RPMI7951 (cell line): ENCODE measurements around the gene RAMP1. TPM values are rescaled to one million over a fixed set of nuclear protein-coding genes. Genes with fewer than 3 reads are reported as not detected.

Source experiments
- DNase-seq: peaks from one replicate; pipeline ENCODE4 v3.0.0-alpha.2; 2012; ENCODE audit warnings: low read depth
- total RNA-seq: library from RNA; depleted of rRNA; stranded (reverse); fragments of >200 nt; shearing (Covaris generic); gene quantifications from 2 replicates; pipeline ENCODE4 v1.2.3, GENCODE V29; 2014

Gene RAMP1
- total RNA-seq, 1 experiment from 2014 or later = 6.2 TPM

GRCh38 chr2:237917696-237918374 lies 58.4 kb downstream of the RAMP1 start:
- DNase-seq = no peak

DNA sequence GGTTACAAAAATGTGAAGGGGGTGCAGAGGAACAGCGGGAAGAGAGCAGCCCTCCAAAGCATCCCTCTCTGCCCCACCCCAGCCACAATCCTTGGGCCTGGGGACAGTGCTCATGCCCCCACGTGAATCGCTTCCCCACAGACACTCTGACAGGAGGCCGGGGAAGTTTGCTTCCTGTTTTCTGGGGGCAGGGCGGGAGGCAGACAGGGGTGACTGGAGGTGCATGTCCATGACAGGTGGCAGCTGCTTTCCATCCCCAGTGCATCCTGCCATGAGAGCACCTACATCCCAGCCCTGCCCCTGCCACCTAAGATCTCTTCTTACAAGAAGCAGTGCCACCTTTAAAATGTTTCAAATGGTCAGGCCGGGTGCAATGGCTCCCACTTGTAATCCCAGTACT lies 60.2 kb downstream of the RAMP1 start:
- no peak for DNase-seq

- DNase-seq = peak; percentile 83
These were observed 61.2 kb downstream of the RAMP1 start for GRCh38 chr2:237920673-237921072.

DNA sequence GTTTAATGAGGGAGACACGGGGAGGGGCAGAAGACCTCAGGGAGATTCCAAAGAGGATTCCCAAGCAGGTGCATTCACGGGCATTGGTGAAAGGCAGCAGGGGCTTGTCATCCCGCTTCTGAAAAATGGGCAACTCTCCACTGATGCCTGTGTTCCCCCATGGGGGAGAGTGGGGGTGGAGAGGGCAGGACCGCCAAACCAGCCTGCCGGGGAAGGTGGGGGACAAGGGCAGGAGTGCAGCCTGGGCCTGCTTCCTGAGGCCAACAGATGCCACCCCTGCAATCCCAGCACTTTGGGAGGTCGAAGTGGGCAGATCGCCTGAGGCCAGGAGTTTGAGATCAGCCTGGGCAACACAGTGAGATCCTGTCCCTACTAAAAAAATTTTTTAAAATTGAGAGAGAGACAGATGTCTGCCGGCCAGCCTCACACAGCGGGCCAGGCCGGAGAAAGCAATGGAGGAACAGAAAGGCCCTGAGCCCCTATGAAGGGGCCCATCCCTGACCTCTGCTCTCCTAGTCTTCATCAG lies 62.6 kb downstream of the RAMP1 start:
- DNase-seq = no peak

DNA sequence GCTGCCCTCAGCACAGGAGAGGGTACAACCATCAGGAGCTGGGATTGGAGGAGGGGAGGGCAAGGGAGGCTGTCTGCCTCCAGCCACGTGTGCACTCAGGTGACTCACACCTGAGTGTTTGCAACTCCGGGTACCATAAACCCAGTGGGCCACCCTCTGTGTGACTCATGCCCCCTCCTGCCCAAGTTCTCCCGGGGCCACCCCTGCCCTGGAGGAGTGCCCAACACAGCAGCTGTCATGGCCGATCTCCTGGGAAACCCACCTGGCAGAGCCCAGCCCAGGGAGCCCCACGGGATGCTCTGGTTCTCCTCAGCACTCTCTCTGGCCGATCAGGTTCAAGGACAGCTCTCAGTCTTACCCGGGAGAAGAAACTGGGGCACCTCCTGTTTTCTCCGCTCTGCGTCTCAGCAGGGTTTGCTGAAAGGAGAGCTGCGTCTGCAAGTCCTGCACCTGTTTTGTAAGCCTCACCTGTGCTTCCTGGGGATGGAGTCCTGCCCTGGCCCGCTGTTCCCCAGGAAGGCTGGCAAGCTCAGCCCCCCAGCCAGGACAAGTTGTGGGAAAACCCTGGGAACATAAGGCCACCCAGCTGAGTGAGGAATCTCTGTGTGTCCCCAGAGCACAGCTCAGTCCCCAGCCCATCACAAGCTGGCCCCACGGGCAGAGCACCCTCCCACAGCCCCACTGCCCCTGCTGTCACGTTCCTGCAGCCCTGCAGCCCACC lies 63.4 kb downstream of the RAMP1 start:
- DNase-seq = no peak

DNA sequence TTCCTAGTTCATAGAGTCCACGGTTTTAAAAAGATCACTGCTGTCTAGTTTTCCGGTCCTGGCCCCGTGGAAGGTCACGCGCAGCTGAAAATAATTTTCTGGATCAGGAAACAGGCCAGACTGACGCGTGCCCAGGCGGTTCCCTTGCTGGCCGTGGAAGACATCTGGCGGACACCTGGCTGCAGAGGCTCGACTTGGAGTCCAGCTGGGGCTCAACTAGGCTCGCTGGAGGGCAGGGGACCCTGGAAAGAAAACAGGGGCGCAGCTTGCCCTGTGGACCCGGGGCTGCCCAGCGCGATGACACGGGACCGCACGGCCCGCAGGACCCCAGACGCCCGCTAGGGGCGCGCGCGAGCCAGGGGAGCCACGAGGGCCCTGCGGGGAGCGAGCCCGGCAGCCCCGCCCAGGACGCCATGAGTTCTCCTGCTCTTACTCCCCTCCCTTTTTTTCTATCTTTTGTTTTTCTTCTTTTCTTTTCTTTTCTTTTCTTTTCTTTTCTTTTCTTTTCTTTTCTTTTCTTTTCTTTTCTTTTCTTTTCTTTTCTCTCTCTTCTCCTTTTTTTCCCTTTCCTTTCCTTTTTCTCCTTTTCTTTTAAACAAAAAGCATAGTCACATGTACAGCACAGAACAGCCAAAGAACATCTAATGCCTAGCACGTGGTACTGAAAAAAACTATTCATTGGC lies 64.2 kb downstream of the RAMP1 start:
- DNase-seq = peak; percentile 81

DNA sequence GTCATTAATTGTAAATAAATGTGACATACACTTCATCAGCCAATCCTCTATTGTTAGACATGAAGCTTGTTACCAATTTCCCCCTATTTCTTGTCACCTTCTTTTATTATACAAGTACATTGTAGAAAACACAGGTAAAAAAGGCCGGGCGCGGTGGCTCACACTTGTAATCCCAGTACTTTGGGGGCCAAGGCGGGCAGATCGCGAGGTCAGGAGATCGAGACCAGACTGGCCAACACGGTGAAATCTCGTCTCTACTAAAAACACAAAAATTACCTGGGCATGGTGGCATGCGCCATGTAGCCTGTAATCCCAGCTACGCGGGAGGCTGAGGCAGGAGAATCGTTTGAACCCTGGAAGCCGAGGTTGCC lies 64.7 kb downstream of the RAMP1 start:
- no peak for DNase-seq

DNA sequence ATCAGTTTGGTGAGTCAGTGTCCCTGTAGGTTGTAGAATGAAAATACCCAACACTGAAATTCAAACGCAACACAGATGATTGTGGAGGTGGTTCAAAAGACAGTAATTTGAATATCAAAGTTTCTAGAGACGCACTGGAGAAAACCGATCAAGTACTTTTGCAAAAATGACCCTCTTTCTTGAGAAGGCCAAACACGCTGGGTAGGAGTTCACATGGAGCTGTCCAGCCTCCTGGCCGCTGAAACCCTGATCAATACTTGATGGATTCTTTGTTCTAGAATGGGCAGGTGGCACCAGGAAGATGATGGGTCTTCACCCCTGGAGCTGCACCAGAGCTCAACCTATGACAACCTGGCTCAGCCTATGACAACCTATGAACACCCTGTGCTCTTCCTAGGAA lies 67.7 kb downstream of the RAMP1 start:
- DNase-seq = no peak

DNA sequence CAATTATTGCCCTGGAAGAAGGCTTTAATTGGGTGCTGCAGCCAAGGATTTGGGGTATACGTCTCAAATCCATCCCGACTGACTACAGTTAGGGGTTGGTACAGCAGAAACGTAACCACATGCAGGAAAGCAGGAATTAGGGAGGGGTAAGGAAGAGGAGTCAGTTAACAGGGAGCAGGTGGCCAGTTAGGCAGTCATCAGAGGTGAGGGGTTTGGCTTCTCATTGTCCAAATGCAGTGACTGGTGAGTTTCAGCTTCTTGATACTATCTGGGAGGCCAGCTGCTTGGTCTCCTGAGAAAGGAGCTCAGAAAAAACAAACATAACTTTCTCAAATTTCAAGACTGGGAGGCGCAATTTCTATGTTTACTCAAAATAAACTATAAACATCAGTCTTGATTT lies 68.6 kb downstream of the RAMP1 start:
- DNase-seq = no peak

DNA sequence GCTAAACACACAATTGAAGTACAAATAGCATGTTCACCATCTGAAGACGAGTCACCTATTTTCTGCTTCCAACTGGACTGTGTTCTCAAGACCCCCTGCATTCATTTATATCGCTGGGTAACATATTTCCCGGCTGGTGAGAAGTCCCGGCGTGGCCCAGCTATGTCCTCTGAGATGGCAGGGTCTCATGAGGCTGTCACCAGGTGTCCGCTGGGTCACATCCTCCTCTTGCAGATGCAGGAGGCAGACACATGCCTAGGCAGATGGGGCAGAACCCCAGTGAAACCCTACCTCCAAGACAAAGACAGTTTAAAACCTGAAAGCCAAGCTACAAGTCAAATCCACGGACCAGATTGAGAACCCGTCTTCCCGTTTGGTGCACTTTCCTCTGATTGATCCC lies 70.6 kb downstream of the RAMP1 start:
- DNase-seq = no peak

DNA sequence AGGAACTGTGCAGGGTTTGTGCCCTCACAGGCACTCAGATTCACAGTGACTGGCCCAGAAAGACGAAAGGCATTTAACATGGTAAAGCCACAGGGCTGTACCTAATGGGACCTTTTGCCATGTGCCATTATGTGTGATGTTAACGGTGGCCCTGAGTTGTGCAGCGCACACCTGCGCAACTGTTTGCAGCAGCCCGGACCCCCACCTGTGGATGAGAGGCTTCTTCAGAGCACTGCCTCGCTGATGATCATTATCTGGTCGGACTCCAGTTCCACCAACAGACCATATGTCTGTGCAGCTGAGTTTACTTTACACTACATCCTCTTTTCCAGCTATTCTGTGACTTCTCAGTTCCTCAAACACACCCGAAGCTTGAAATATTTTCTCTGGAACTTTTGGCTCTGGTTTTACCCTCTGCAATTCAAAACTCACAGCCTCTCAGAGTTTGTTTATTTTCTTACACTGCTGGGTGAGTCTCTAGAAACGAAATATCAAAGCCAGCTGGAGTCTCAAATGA lies 71.8 kb downstream of the RAMP1 start:
- DNase-seq = no peak

DNA sequence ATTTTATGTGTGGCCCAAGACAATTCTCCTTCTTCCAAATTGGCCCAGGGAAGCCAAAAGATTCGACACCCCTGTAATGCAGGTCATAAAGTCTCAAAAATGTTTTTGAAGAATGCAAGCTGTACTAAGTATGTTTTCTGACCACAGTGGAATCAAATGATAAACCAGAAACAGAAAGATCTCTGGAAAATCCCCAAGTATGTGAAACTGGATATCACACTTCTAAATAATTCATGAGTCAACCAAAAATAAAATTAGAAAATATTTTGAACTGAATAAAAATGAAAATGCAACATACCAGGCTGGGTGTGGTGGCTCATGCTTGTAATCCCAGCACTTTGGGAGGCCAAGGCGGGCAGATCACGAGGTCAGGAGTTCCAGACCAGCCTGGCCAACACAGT lies 73.3 kb downstream of the RAMP1 start:
- peak; percentile 33 for DNase-seq

- DNase-seq = no peak
These were observed 74.8 kb downstream of the RAMP1 start for GRCh38 chr2:237934186-237934585.

GRCh38 chr2:237935740-237936452 lies 76.5 kb downstream of the RAMP1 start:
- DNase-seq = no peak

GRCh38 chr2:237939251-237939650 lies 79.8 kb downstream of the RAMP1 start:
- no peak for DNase-seq

GRCh38 chr2:237940828-237941227 lies 81.4 kb downstream of the RAMP1 start:
- DNase-seq = no peak

DNA sequence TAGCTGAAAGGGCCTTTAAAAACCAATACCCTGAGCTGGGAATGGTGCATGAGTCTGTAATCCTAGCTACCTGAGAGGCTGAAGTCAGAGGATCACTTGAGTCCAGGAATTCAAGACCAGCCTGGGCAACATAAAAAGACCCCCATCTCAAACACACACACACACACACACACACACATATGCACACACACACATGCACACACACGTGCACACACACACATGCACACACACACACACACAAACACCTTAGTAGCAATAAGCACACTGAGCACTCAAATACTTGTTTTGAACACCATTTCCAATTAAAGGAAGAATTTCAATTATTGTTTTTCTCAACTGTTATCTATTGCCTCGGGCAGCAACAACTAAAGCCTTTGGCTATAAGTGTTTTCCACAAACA lies 81.8 kb downstream of the RAMP1 start:
- no peak for DNase-seq

DNA sequence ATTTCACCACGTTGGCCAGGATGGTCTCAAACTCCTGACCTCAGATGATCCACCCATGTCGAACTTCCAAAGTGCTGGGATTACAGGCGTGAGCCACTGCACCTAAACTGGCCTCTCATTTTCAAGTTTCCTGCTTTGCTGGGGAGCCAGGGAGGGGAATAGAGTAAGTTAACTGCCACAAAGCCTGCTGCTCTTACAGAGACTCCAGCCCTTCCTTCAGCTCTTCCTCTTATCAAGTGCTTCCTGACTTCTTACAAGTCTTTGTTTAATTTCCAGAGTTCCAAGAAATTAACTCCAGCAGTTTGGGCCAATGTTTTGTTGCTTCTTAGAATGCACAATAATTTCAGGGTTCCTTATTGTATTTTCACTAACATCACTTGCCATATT lies 83.1 kb downstream of the RAMP1 start:
- DNase-seq = no peak

GRCh38 chr2:237943395-237944094 lies 84.1 kb downstream of the RAMP1 start:
- no peak for DNase-seq

GRCh38 chr2:237944302-237944701 lies 84.9 kb downstream of the RAMP1 start:
- DNase-seq = no peak

DNA sequence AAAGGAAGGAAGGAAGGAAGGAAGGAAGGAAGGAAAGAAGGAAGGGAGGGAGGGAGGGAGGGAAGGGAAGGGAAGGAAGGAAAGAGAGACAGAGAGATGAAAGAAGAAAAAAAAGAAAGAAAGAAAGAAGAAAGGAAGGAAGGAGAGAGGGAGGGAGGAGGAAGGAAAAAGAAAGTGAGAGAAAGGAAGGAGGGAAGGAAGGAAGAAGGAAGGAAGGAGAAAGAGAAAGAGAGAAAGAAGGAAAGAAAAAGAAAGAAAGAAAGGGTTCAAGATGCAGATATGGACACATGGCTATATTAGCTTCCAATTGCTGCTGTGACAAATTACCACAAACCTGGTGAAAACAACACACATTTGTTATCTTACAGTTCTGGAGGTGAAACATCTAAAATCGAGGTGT lies 87.0 kb downstream of the RAMP1 start:
- DNase-seq = no peak
